ENCODE measurements around the gene RAB17.

RAB17 gene

DNA sequence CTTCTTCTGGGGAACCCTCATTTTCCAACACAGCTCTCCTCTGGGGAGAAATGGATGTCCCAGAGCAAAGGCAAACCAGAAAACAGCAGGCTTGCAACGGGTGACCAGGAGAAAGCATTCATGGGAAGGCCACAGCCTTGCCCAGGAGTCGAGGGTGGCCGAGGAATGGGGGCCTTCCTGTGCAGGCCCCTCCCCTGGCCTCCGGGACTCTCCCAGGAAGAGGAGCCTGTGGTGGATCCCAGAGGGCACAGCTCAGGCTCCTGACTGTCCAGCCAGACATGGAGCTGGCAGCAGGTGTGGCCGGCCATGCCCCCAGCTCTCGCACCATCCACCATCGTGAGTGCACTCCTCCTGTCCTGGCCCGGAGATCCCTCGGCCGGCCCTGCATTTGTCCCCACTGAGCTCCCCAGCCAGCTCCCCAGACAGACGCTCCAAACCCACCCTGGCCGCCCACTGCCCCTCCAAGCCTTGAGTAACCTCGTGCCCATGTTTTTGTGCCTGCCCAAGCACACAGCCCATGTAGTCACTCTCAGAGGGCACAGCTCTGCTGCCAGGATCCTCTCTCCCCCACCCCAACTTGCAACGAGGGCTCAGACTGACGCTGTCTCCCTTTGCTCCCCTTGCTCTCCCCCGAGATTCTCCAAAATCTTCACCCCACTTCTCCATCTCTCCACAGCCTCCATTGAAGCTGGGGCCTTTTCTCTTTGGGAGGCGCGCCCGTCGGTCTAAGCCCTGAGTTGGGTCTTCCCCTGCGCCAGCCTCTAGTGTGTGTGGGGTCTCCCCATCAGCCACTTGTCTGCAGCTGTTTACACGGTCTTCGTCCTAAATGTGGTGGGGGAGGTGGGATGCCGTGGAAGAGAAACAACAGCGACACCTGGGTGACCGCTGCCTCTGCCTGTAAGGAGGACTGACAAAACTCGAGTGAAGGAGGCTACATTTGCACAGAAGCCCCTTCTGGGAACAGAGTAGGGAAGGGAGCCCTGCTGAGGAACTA, 14.4 kb downstream of the RAB17 start:
- TF ChIP-seq ZNF8 (CRISPR knock-in tag; IDR thresholded peaks at IDR 0.05) (no peak), CSDC2 (CRISPR knock-in tag; IDR thresholded peaks at IDR 0.05) (no peak), ARNTL (CRISPR knock-in tag; IDR thresholded peaks at IDR 0.05; ENCODE audit: borderline replicate concordance, low read depth) (no peak), ESRRG (CRISPR knock-in tag; IDR thresholded peaks at IDR 0.05) (no peak), ZNF565 (CRISPR knock-in tag; conservative IDR thresholded peaks at IDR 0.05; ENCODE audit: low read depth) (no peak), ZFP3 (CRISPR knock-in tag; IDR thresholded peaks at IDR 0.05) (no peak), SNAI2 (CRISPR knock-in tag; IDR thresholded peaks at IDR 0.05) (no peak), TOX (CRISPR knock-in tag; IDR thresholded peaks at IDR 0.05; ENCODE audit: borderline replicate concordance) (no peak)
- TF ChIP-seq, protein P1, sequence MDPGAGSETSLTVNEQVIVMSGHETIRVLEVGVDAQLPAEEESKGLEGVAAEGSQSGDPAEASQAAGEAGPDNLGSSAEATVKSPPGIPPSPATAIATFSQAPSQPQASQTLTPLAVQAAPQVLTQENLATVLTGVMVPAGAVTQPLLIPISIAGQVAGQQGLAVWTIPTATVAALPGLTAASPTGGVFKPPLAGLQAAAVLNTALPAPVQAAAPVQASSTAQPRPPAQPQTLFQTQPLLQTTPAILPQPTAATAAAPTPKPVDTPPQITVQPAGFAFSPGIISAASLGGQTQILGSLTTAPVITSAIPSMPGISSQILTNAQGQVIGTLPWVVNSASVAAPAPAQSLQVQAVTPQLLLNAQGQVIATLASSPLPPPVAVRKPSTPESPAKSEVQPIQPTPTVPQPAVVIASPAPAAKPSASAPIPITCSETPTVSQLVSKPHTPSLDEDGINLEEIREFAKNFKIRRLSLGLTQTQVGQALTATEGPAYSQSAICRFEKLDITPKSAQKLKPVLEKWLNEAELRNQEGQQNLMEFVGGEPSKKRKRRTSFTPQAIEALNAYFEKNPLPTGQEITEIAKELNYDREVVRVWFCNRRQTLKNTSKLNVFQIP (CRISPR knock-in tag; IDR thresholded peaks at IDR 0.05; ENCODE audit: borderline replicate concordance, low read depth): no peak
- ATAC-seq: no peak

DNA sequence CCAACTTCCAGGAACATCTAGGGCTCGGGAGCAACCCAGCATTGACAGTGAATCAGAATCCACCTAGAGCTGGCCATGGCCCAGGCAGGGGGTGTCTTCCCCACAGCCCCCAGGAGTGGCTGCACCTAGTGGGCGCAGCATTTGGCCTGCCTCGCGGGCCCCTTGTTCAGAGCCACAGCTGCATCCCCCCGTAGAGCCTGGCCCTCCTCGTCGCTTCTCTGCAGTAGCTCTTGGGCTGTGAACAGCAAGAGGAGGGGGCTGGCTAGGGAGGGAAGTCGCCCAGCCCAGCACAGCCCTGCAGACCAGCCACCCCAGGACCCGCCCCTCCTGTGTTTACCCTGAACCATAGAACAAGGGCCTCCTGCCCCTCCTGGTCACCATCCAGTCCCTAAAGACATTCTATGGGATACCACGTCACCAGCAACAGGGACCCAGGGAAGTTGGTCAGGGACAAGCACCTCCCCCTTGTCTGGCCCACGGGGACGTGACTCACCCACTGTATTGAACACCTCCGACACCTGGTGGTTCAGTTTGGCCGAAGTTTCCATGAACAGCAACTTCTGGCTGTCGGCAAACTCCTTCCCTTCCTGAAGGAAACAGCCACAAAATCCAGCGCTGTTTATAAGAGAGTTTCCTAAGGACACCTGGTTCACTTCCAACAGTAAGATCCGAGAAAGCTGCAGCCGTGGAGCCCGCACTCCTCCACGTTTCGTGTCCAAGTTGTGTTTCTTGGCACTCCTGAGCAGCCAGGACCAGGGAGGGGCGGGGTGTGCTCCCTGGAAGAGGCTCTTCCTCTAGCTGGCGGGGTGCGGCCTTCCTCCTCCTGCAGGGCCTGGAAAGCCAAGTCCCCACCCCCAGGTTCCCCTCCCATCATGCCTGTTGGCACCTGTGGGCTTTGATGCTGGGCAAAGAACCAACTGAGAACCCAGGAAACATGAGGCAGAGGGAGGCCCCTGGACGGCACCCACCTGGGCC, 15.4 kb downstream of the RAB17 start:
- TF ChIP-seq ZNF70 (CRISPR knock-in tag; IDR thresholded peaks at IDR 0.05) (no peak), BACH2 (CRISPR knock-in tag; IDR thresholded peaks at IDR 0.05; ENCODE audit: borderline replicate concordance) (no peak), TOX (CRISPR knock-in tag; IDR thresholded peaks at IDR 0.05; ENCODE audit: borderline replicate concordance) (no peak), ZNF565 (CRISPR knock-in tag; conservative IDR thresholded peaks at IDR 0.05; ENCODE audit: low read depth) (no peak), ZFP3 (CRISPR knock-in tag; IDR thresholded peaks at IDR 0.05) (no peak), ARNTL (CRISPR knock-in tag; IDR thresholded peaks at IDR 0.05; ENCODE audit: borderline replicate concordance, low read depth) (no peak), TCF4 (CRISPR knock-in tag; IDR thresholded peaks at IDR 0.05; ENCODE audit: borderline replicate concordance) (no peak)
- TF ChIP-seq, protein P2, sequence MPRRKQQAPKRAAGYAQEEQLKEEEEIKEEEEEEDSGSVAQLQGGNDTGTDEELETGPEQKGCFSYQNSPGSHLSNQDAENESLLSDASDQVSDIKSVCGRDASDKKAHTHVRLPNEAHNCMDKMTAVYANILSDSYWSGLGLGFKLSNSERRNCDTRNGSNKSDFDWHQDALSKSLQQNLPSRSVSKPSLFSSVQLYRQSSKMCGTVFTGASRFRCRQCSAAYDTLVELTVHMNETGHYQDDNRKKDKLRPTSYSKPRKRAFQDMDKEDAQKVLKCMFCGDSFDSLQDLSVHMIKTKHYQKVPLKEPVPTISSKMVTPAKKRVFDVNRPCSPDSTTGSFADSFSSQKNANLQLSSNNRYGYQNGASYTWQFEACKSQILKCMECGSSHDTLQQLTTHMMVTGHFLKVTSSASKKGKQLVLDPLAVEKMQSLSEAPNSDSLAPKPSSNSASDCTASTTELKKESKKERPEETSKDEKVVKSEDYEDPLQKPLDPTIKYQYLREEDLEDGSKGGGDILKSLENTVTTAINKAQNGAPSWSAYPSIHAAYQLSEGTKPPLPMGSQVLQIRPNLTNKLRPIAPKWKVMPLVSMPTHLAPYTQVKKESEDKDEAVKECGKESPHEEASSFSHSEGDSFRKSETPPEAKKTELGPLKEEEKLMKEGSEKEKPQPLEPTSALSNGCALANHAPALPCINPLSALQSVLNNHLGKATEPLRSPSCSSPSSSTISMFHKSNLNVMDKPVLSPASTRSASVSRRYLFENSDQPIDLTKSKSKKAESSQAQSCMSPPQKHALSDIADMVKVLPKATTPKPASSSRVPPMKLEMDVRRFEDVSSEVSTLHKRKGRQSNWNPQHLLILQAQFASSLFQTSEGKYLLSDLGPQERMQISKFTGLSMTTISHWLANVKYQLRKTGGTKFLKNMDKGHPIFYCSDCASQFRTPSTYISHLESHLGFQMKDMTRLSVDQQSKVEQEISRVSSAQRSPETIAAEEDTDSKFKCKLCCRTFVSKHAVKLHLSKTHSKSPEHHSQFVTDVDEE (CRISPR knock-in tag; IDR thresholded peaks at IDR 0.05): no peak
- TF ChIP-seq, protein P1 (CRISPR knock-in tag; IDR thresholded peaks at IDR 0.05; ENCODE audit: borderline replicate concordance, low read depth): no peak
- TF ChIP-seq, protein P3, sequence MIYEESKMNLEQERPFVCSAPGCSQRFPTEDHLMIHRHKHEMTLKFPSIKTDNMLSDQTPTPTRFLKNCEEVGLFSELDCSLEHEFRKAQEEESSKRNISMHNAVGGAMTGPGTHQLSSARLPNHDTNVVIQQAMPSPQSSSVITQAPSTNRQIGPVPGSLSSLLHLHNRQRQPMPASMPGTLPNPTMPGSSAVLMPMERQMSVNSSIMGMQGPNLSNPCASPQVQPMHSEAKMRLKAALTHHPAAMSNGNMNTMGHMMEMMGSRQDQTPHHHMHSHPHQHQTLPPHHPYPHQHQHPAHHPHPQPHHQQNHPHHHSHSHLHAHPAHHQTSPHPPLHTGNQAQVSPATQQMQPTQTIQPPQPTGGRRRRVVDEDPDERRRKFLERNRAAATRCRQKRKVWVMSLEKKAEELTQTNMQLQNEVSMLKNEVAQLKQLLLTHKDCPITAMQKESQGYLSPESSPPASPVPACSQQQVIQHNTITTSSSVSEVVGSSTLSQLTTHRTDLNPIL (CRISPR knock-in tag; IDR thresholded peaks at IDR 0.05; ENCODE audit: low read depth): no peak
- TF ChIP-seq, protein P4, sequence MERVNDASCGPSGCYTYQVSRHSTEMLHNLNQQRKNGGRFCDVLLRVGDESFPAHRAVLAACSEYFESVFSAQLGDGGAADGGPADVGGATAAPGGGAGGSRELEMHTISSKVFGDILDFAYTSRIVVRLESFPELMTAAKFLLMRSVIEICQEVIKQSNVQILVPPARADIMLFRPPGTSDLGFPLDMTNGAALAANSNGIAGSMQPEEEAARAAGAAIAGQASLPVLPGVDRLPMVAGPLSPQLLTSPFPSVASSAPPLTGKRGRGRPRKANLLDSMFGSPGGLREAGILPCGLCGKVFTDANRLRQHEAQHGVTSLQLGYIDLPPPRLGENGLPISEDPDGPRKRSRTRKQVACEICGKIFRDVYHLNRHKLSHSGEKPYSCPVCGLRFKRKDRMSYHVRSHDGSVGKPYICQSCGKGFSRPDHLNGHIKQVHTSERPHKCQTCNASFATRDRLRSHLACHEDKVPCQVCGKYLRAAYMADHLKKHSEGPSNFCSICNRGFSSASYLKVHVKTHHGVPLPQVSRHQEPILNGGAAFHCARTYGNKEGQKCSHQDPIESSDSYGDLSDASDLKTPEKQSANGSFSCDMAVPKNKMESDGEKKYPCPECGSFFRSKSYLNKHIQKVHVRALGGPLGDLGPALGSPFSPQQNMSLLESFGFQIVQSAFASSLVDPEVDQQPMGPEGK (CRISPR knock-in tag; IDR thresholded peaks at IDR 0.05; ENCODE audit: borderline replicate concordance): no peak
- ATAC-seq: no peak

DNA sequence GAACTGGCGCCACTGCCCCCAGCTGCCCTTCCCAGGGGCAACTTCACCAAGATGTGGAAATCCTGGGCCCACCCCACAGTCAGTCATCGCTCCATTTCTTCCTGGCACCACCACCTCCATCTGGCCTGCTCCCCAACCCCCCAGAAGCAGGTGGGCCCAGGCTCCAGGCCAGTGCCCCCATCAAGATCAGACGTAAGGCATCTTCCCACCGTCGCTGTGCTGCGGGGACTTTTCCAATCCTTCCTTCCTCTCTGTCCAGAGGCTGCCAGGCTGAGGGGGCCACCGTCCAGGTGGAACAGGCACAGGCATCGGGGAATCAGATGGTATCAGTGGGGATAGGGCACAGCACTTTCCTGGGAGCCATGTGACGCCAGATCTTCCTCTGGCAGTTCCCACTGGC, 16.1 kb downstream of the RAB17 start:
- TF ChIP-seq ISL1 (CRISPR knock-in tag; IDR thresholded peaks at IDR 0.05): no peak
- no peak for ATAC-seq

Data from SK-N-SH treated with all-trans-retinoic acid at 6 μM for 48 hours (cell line).